K562 (cell line): ENCODE data around the gene CLCNKA. TPM values are rescaled to one million over a fixed set of nuclear protein-coding genes. Genes with fewer than 3 reads are reported as not detected.

ENCODE experiments used
- BMI1 ChIP-seq: fragments of 150-350 bp; IDR thresholded peaks from 2 replicates; pipeline ENCODE4 v1.6.1; 2014; ENCODE audit warnings: low read length
- JUN ChIP-seq, 2 experiments: sonication (generic) in 1 of 2; formaldehyde crosslinking in 1 of 2; IDR thresholded peaks; 2 replicates each; pipeline versions ENCODE4 v1.6.1 to v1.8.0; 2012 to 2022; ENCODE audit warnings: borderline replicate concordance in 2 of 2, mild to moderate bottlenecking in 2 of 2, improper control_type of control experiment in 1 of 2, low read depth in 1 of 2, low read length in 1 of 2, missing genetic modification reagents in 1 of 2
- KDM2B ChIP-seq: fragments of 250-450 bp; sonication (Bioruptor Pico); IDR thresholded peaks from 2 replicates; pipeline ENCODE4 v1.8.0; 2021; ENCODE audit warnings: mild to moderate bottlenecking, moderate library complexity
- KDM4B ChIP-seq, 2 experiments: fragments of 450-650 bp in 1 of 2; sonication (generic) in 1 of 2; IDR thresholded peaks; 2 replicates each; pipeline ENCODE4 v1.6.1; 2016 to 2017; ENCODE audit warnings: borderline replicate concordance in 2 of 2, antibody characterized with exemption in 1 of 2, low read depth in 1 of 2, mild to moderate bottlenecking in 1 of 2
- L3MBTL2 ChIP-seq: fragments of 450-650 bp; IDR thresholded peaks from 2 replicates; pipeline ENCODE4 v1.6.1; 2016; ENCODE audit warnings: mild to moderate bottlenecking, moderate library complexity
- MCM5 ChIP-seq: fragments of 450-650 bp; IDR thresholded peaks from 2 replicates; pipeline ENCODE4 v1.6.1; 2016; ENCODE audit warnings: low read depth
- POLR2B ChIP-seq: fragments of 450-650 bp; IDR thresholded peaks from 2 replicates; pipeline ENCODE4 v1.6.1; 2018; ENCODE audit warnings: low read depth; ENCODE audit not compliant: partially characterized antibody
- RFX1 ChIP-seq: fragments of 450-650 bp; IDR thresholded peaks from 2 replicates; pipeline ENCODE4 v1.6.1; 2016; ENCODE audit warnings: mild to moderate bottlenecking, moderate library complexity
- SMAD4 ChIP-seq: fragments of 250-450 bp; sonication (Bioruptor Pico); conservative IDR thresholded peaks from 2 replicates; pipeline ENCODE4 v1.8.0; 2021; ENCODE audit warnings: inconsistent platforms, mild to moderate bottlenecking, moderate library complexity
- SP2 ChIP-seq: IDR thresholded peaks from 2 replicates; pipeline ENCODE4 v1.6.1; 2011; ENCODE audit warnings: mild to moderate bottlenecking, low read depth, low read length, moderate library complexity; ENCODE audit not compliant: poor library complexity, severe bottlenecking; ENCODE audit errors: extremely low read depth
- TAF9B ChIP-seq: fragments of 450-650 bp; IDR thresholded peaks from 2 replicates; pipeline ENCODE4 v1.6.1; 2018; ENCODE audit warnings: mild to moderate bottlenecking; ENCODE audit not compliant: partially characterized antibody
- TEAD2 ChIP-seq: fragments of 450-650 bp; IDR thresholded peaks from 2 replicates; pipeline ENCODE4 v1.6.1; 2016; ENCODE audit warnings: missing genetic modification characterization, control low read depth, missing compliant biosample characterization
- TGIF2 ChIP-seq: sonication (generic); formaldehyde crosslinking; IDR thresholded peaks from 2 replicates; pipeline ENCODE4 v1.8.1; 2022; ENCODE audit warnings: mild to moderate bottlenecking, missing genetic modification reagents, moderate library complexity
- ZBTB17 ChIP-seq: fragments of 450-650 bp; formaldehyde crosslinking; IDR thresholded peaks from 2 replicates; pipeline ENCODE4 v1.4.0; 2020; ENCODE audit warnings: mild to moderate bottlenecking
- ZNF134 ChIP-seq: fragments of 250-450 bp; sonication (Bioruptor Pico); conservative IDR thresholded peaks from 2 replicates; pipeline ENCODE4 v1.4.0; 2020
- ZNF24 ChIP-seq: fragments of 450-650 bp; IDR thresholded peaks from 2 replicates; pipeline ENCODE4 v1.6.1; 2016
- ZNF311 ChIP-seq: fragments of 250-450 bp; sonication (Bioruptor Pico); IDR thresholded peaks from 2 replicates; pipeline ENCODE4 v1.4.0; 2020; ENCODE audit warnings: mild to moderate bottlenecking, moderate library complexity
- ZNF696 ChIP-seq: fragments of 250-450 bp; sonication (Bioruptor Pico); conservative IDR thresholded peaks from 2 replicates; pipeline ENCODE4 v1.4.0; 2020; ENCODE audit warnings: mild to moderate bottlenecking, moderate library complexity
- polyA plus RNA-seq, 8 experiments: library from polyadenylated mRNA; depleted of rRNA in 4 of 8; stranded (reverse) in 5 of 8; unstranded in 3 of 8; fragments of >200 nt; fragmentation: Nextera tagmentation in 2 of 8; fragmentation: Illumina TruSeq in 1 of 8; extraction: Ambion mirVana in 2 of 8; extraction: Trizol in 1 of 8; gene quantifications; 2 replicates each; pipeline versions ENCODE4 v1.2.1 to v1.2.3, GENCODE V29; 2011 to 2014; ENCODE audit warnings: inconsistent platforms in 1 of 8, missing spikeins in 1 of 8
- total RNA-seq, 7 experiments: library from RNA; depleted of rRNA in 6 of 7; stranded (reverse); fragments of >200 nt in 6 of 7; fragmentation: Illumina TruSeq in 2 of 7; extraction: Trizol in 2 of 7; gene quantifications; 2 replicates each; pipeline versions ENCODE4 v1.2.1 to v1.2.3, GENCODE V29; 2011 to 2021; ENCODE audit warnings: low replicate concordance in 1 of 7
- TF ChIP-seq, protein P1 (sequence below): fragments of 450-650 bp; formaldehyde crosslinking; IDR thresholded peaks from 2 replicates; pipeline ENCODE4 v1.4.0; 2020; ENCODE audit warnings: mild to moderate bottlenecking, moderate library complexity
- TF ChIP-seq, protein P2 (sequence below): fragments of 200-800 bp; sonication (Bioruptor generic); IDR thresholded peaks from 2 replicates; pipeline ENCODE4 v1.6.1; 2017; ENCODE audit warnings: missing genetic modification characterization, missing compliant biosample characterization
- TF ChIP-seq, protein P3 (sequence below), 3 experiments: fragments of 200-800 bp in 1 of 3; fragments of 250-450 bp in 1 of 3; fragments of 450-650 bp in 1 of 3; sonication (Bioruptor Pico) in 1 of 3; sonication (Bioruptor generic) in 1 of 3; formaldehyde crosslinking in 1 of 3; IDR thresholded peaks; 2 replicates each; pipeline versions ENCODE4 v1.6.1 to v1.8.0; 2016 to 2022; ENCODE audit warnings: mild to moderate bottlenecking in 2 of 3, missing genetic modification characterization in 2 of 3, missing compliant biosample characterization in 1 of 3, moderate library complexity in 1 of 3

CLCNKA gene
- total and polyA plus RNA-seq, 9 of the 15 experiments (the other 6 are each of a cell fraction or from before 2014, with no cell fraction given), result 0.03 to 0.37 (median 0.10) TPM; not detected in 3

DNA sequence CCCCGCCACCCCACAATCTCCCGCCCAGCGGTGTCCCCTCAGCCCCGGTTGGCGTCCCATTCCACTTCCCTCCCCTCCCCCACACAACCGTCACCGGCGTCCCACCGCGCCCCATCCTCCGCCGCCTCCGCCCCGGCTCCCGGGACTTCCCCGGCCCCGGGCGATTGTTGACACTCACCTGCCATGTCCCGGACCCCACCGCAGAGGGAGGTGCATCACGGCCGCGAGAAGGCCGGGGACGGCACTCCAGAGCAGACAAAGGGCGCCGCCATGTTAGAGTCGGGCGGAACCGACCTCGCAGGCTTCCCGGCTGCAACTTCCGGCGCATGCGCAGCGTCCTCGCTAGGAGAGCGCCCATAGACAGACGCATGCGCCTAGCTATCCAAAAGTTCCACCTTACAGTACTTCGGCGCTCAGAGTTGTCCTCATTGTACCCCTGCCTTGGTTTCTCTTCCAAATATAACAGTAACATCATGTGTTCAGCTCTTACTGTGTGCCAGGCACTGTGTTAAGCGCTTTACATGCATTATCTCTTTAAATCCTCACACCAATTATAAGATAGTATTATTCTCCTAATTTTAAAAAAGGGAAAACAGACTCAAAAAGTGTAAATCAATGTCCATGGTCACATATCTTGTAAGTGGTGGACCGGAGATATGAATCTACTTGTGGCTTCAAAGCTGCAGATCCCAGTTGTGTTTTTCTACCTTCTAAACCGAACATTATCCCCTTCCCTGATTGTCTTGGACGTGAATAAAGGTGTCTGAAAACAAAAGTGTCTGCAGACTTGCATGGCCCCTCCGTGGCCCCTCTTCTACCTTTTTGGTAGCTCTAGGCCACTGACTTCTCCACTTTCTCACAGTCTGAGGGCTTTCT is 45.8 kb upstream of the CLCNKA start, which contains the start of gene ZBTB17 (continued):
- TF ChIP-seq TEAD2 (tag) (no peak), TGIF2 (peak; percentile 82; the same call in 1 of the 2 replicates), MCM5 (no peak), KDM2B (CRISPR knock-in tag) (peak; percentile 62; the same call in 1 of the 2 replicates), ZNF696 (CRISPR knock-in tag) (no peak), L3MBTL2 (peak; percentile 40), JUN (IDR thresholded peaks at IDR 0.05; ENCODE audit: borderline replicate concordance, low read depth, low read length) (peak; percentile 33; the same call in 1 of the 2 replicates), JUN (CRISPR knock-in tag; IDR thresholded peaks at IDR 0.05; ENCODE audit: borderline replicate concordance) (no peak), ZNF134 (CRISPR knock-in tag) (no peak), SP2 (no peak), RFX1 (peak; percentile 25; the same call in 1 of the 2 replicates), ZNF311 (CRISPR knock-in tag) (no peak), ZBTB17 (CRISPR knock-in tag) (0 out of 2 replicates have a peak, but pooled peaks have one; percentile 62), BMI1 (no peak), ZNF24 (no peak), TAF9B (peak; percentile 72), KDM4B (IDR thresholded peaks at IDR 0.05; ENCODE audit: borderline replicate concordance in 2 of 2, low read depth in 1 of 2) (0 out of 4 replicates have a peak, but pooled peaks of 1 of the 2 experiments have one; percentile 35), SMAD4 (no peak), POLR2B (peak; percentile 96)
- TF ChIP-seq, protein P1, sequence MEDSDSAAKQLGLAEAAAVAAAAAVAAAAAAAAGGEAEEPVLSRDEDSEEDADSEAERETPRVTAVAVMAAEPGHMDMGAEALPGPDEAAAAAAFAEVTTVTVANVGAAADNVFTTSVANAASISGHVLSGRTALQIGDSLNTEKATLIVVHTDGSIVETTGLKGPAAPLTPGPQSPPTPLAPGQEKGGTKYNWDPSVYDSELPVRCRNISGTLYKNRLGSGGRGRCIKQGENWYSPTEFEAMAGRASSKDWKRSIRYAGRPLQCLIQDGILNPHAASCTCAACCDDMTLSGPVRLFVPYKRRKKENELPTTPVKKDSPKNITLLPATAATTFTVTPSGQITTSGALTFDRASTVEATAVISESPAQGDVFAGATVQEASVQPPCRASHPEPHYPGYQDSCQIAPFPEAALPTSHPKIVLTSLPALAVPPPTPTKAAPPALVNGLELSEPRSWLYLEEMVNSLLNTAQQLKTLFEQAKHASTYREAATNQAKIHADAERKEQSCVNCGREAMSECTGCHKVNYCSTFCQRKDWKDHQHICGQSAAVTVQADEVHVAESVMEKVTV, result 0 out of 2 replicates have a peak, but pooled peaks have one; percentile 3
- TF ChIP-seq, protein P2, sequence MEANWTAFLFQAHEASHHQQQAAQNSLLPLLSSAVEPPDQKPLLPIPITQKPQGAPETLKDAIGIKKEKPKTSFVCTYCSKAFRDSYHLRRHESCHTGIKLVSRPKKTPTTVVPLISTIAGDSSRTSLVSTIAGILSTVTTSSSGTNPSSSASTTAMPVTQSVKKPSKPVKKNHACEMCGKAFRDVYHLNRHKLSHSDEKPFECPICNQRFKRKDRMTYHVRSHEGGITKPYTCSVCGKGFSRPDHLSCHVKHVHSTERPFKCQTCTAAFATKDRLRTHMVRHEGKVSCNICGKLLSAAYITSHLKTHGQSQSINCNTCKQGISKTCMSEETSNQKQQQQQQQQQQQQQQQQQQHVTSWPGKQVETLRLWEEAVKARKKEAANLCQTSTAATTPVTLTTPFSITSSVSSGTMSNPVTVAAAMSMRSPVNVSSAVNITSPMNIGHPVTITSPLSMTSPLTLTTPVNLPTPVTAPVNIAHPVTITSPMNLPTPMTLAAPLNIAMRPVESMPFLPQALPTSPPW, result peak; percentile 62
- TF ChIP-seq, protein P3, sequence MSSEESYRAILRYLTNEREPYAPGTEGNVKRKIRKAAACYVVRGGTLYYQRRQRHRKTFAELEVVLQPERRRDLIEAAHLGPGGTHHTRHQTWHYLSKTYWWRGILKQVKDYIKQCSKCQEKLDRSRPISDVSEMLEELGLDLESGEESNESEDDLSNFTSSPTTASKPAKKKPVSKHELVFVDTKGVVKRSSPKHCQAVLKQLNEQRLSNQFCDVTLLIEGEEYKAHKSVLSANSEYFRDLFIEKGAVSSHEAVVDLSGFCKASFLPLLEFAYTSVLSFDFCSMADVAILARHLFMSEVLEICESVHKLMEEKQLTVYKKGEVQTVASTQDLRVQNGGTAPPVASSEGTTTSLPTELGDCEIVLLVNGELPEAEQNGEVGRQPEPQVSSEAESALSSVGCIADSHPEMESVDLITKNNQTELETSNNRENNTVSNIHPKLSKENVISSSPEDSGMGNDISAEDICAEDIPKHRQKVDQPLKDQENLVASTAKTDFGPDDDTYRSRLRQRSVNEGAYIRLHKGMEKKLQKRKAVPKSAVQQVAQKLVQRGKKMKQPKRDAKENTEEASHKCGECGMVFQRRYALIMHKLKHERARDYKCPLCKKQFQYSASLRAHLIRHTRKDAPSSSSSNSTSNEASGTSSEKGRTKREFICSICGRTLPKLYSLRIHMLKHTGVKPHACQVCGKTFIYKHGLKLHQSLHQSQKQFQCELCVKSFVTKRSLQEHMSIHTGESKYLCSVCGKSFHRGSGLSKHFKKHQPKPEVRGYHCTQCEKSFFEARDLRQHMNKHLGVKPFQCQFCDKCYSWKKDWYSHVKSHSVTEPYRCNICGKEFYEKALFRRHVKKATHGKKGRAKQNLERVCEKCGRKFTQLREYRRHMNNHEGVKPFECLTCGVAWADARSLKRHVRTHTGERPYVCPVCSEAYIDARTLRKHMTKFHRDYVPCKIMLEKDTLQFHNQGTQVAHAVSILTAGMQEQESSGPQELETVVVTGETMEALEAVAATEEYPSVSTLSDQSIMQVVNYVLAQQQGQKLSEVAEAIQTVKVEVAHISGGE (CRISPR knock-in tag; IDR thresholded peaks at IDR 0.05), result peak in 1 of 3 experiments; percentile 88; a peak in 2 of 6 replicates
